ENCODE results near the gene CACNA2D1. TPM values are rescaled to one million over a fixed set of nuclear protein-coding genes. Genes with fewer than 3 reads are reported as not detected.

CACNA2D1 gene
- total RNA-seq, 1 experiment from 2014 or later = 25.4 TPM

- no peaks in the 10 kb centered on the region for H3K36me3 ChIP-seq
- DNase-seq = no peak
- H3K27me3 ChIP-seq = no peaks in the 10 kb centered on the region
- H3K4me3 ChIP-seq = no peak overlapping the region
- no peak overlapping the region for H3K27ac ChIP-seq
- no peaks in the 10 kb centered on the region; the same call in 1 of the 2 replicates for H3K9me3 ChIP-seq (replicated peaks)
- peaks cover 15% of the 10 kb centered on the region for H3K4me1 ChIP-seq
These were observed 157.3 kb downstream of the CACNA2D1 start for GRCh38 chr7:82286096-82286797.

GRCh38 chr7:82284936-82285519 is 158.5 kb downstream of the CACNA2D1 start:
- no peaks in the 10 kb centered on the region for H3K36me3 ChIP-seq
- H3K4me3 ChIP-seq = no peak overlapping the region
- no peaks in the 10 kb centered on the region for H3K27me3 ChIP-seq
- peaks cover 15% of the 10 kb centered on the region for H3K4me1 ChIP-seq
- DNase-seq = peak; percentile 18 to 31
- no peak overlapping the region for H3K27ac ChIP-seq
- no peaks in the 10 kb centered on the region; the same call in 1 of the 2 replicates for H3K9me3 ChIP-seq (replicated peaks)

DNA sequence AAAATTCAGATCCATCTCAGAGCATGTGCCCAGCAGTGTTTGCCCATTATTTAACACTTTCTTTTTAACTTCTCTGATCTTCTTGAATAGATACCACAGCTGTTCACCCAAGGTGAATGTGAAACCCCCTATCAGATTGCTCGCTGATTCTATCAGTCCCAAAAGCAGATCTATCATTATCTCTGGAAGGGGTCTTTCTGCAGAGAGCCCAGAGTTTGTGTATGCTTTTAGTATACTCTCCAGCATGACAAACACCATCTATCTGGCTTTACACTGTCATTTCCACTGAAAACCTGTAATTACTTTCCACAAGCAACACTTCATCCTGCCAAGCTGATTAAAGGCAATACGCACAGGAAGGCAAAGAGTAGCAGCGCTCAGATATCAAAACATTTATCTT is 168.2 kb downstream of the CACNA2D1 start:
- H3K27me3 ChIP-seq = no peaks in the 10 kb centered on the region
- H3K4me1 ChIP-seq = no peaks in the 10 kb centered on the region
- no peak for DNase-seq
- no peaks in the 10 kb centered on the region for H3K36me3 ChIP-seq
- H3K9me3 ChIP-seq (replicated peaks) = no peaks in the 10 kb centered on the region
- H3K4me3 ChIP-seq = no peak overlapping the region
- no peak overlapping the region for H3K27ac ChIP-seq

DNA sequence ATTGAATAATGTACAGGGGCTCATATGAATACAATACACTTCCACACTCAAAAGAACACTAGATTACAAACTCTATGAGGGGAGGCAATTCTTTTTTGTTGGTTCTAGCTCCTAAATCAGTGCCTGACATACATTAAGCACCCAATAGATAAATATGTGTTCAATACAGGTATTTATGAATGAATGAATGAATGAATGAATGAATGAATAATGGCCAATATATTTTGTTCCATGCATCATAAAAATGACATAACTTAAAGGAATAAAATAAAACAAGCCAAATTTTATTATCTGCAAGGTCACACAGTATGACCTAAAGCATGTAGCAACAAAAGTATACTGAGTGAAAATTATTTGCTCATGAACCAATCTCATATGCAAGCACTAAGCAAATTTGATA is 168.9 kb downstream of the CACNA2D1 start:
- Histone ChIP-seq H3K9me3 (replicated peaks) (no peaks in the 10 kb centered on the region), H3K27me3 (no peaks in the 10 kb centered on the region), H3K36me3 (no peaks in the 10 kb centered on the region), H3K27ac (no peak overlapping the region), H3K4me1 (no peaks in the 10 kb centered on the region), H3K4me3 (no peak overlapping the region)
- DNase-seq = no peak

GRCh38 chr7:82273886-82274285 is 169.7 kb downstream of the CACNA2D1 start:
- H3K27ac ChIP-seq = no peak overlapping the region
- no peaks in the 10 kb centered on the region for H3K4me1 ChIP-seq
- H3K36me3 ChIP-seq = no peaks in the 10 kb centered on the region
- no peaks in the 10 kb centered on the region for H3K27me3 ChIP-seq
- no peak overlapping the region for H3K4me3 ChIP-seq
- DNase-seq = peak in 1 of 2 experiments; percentile 28
- no peaks in the 10 kb centered on the region for H3K9me3 ChIP-seq (replicated peaks)

DNA sequence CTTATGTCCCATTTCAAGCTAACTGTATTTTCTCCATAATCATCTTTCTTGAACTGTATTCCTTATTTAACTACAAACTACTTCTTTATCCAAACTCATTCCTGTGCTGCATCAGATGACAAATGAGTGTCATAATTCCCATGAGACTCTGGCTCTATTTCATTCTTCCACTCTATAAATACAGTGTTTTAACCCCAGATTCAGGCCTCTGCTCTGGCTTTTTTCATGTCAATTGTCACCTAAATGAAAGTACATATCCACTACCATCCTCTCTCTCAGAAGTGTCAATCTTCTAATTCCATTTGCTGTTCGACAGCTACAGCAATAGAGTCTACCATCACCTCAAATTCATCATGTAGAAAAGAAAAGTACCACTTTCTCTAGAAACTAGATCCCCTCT is 172.7 kb downstream of the CACNA2D1 start:
- no peak for DNase-seq
- no peaks in the 10 kb centered on the region for H3K27me3 ChIP-seq
- no peaks in the 10 kb centered on the region for H3K4me1 ChIP-seq
- H3K4me3 ChIP-seq = no peak overlapping the region
- H3K9me3 ChIP-seq (replicated peaks) = no peaks in the 10 kb centered on the region
- H3K27ac ChIP-seq = no peak overlapping the region
- no peaks in the 10 kb centered on the region for H3K36me3 ChIP-seq

DNA sequence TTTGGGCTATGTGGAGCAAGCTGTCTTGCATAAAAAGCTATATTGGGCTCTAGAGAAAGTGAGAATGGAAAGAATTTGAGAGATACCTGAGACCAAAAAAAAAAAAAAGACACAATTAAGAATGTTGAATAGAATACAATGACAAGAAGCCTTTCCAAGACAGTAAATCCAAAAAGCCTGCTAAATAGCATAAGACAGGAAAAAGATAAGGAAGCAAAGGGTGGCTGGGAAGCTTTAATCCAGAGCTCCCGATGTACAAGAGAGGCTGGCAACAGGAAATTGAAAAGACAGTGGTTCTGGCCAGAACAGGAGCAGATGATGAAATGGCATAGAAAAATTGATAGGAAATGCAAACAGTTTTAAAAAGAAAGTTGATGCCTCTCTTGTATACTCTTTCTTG is 174.9 kb downstream of the CACNA2D1 start:
- Histone ChIP-seq H3K4me3 (no peak overlapping the region), H3K4me1 (no peaks in the 10 kb centered on the region), H3K27me3 (no peaks in the 10 kb centered on the region), H3K36me3 (no peaks in the 10 kb centered on the region), H3K9me3 (replicated peaks) (no peaks in the 10 kb centered on the region), H3K27ac (no peak overlapping the region)
- DNase-seq = no peak

DNA sequence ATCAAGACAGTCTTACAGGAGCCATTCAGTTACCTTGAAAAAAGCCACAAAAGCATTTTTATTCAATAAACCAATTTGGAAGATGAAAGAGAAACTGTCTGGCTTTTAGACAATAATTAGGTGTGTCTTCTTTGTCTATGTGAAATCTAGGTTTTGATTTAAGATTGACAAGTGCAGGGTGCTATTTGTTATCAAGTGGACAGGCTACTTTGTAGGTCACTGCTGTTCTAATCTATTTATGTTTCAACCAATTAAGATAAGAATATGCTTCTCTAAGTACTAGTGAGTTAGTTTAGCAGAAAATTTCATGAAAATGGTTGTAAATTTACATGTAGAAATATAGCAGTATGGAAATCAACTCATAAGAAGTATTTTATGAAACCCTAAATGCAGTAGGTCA is 177.5 kb downstream of the CACNA2D1 start:
- no peaks in the 10 kb centered on the region for H3K4me1 ChIP-seq
- H3K27ac ChIP-seq = no peak overlapping the region
- H3K36me3 ChIP-seq = no peaks in the 10 kb centered on the region
- no peaks in the 10 kb centered on the region for H3K27me3 ChIP-seq
- no peak overlapping the region for H3K4me3 ChIP-seq
- H3K9me3 ChIP-seq (replicated peaks) = no peaks in the 10 kb centered on the region
- no peak for DNase-seq

DNA sequence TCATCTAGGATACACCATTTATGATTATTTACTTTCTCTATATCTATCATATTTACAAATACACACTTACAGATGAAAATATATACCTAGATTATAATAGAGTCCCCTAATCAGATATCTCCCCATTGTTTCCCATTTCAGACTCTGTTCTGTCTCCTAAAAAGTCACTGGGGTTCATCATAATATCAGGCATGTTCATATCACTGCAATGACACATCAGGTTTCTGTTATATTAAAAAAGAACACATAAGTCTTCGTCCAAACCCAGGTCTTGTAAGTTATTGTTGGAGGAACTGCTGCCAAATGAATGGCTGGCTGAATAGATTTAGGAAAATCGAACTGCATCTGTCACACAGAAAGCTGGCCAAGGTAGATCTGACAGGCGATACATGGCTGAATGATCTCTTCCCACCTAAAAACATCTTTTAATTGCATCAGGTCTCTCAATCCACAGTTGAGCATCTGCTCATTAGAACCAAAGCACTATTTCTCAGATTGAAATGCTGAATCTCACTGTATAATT is 178.7 kb downstream of the CACNA2D1 start:
- no peak for DNase-seq
- no peaks in the 10 kb centered on the region for H3K27me3 ChIP-seq
- no peak overlapping the region for H3K27ac ChIP-seq
- H3K36me3 ChIP-seq = no peaks in the 10 kb centered on the region
- H3K4me1 ChIP-seq = no peaks in the 10 kb centered on the region
- no peaks in the 10 kb centered on the region for H3K9me3 ChIP-seq (replicated peaks)
- no peak overlapping the region for H3K4me3 ChIP-seq

DNA sequence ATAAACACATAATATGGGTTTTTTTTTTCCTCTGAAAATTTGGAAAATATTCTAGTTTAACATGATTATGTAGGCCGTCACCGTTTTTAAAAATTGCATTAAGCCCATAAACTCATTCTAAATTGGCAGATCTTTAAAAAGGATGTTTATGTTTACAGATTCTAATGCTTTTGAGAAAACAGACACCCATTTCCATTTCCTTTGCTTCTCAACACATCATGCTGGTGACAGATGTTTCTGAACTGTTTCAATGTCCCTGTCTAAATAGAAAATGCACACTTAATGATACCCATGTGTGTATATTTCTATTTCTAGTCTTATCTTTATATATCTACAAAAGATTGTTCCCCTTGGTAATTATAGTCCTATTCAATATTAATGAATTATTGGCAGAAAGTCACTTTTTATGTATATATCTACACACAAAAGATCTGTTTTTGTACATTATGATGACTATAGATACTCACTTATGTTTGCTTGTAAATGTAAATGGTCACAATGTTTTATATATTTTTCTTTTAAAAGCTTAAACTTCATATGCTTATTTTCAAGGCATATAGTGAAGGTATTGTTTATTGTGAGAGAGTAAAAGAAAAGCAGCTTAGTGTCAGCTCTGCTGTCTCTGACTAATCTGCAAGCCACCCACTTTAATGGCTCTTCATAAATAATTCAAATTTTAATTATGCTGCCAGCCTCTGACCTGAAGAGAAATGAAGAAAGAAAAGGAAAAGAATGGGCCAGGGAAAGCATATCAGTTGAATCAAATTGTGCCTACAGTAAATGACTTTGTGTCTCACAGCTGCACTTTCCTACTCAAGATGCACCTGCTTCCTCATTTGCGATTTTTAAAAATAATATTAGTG is 179.4 kb downstream of the CACNA2D1 start:
- DNase-seq = no peak
- no peak overlapping the region for H3K27ac ChIP-seq
- no peak overlapping the region for H3K4me3 ChIP-seq
- no peaks in the 10 kb centered on the region for H3K36me3 ChIP-seq
- no peaks in the 10 kb centered on the region for H3K9me3 ChIP-seq (replicated peaks)
- no peaks in the 10 kb centered on the region for H3K27me3 ChIP-seq
- H3K4me1 ChIP-seq = no peaks in the 10 kb centered on the region

DNA sequence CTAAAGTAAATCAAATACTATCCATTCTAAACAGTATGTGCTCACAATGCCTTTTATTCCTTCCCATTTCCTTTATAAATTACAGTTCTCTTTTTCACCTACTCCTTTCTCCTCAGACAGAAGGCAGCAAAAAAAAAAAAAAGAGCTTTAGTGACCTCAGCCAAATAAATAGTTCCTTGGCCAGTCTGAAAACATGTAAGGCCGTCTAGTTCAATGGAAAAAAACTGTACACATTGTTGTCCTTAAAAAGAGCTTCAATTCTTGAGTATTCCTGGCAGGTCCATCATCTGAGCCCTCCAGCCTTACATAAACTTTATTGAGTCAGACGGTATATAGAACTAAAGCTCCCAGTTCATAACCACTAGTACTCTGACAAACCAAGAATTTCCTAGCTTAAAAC is 185.4 kb downstream of the CACNA2D1 start:
- no peaks in the 10 kb centered on the region for H3K36me3 ChIP-seq
- no peak overlapping the region for H3K27ac ChIP-seq
- no peaks in the 10 kb centered on the region for H3K4me1 ChIP-seq
- no peaks in the 10 kb centered on the region for H3K9me3 ChIP-seq (replicated peaks)
- no peak for DNase-seq
- no peak overlapping the region for H3K4me3 ChIP-seq
- no peaks in the 10 kb centered on the region for H3K27me3 ChIP-seq

- H3K36me3 ChIP-seq = no peaks in the 10 kb centered on the region
- no peak overlapping the region for H3K4me3 ChIP-seq
- H3K27me3 ChIP-seq = no peaks in the 10 kb centered on the region
- no peaks in the 10 kb centered on the region for H3K9me3 ChIP-seq (replicated peaks)
- DNase-seq = no peak
- H3K4me1 ChIP-seq = no peaks in the 10 kb centered on the region
- H3K27ac ChIP-seq = no peak overlapping the region
These were observed 186.4 kb downstream of the CACNA2D1 start for GRCh38 chr7:82257118-82257695.

- Histone ChIP-seq H3K27me3 (no peaks in the 10 kb centered on the region), H3K4me3 (no peak overlapping the region), H3K36me3 (no peaks in the 10 kb centered on the region), H3K9me3 (replicated peaks) (no peaks in the 10 kb centered on the region), H3K27ac (no peak overlapping the region), H3K4me1 (no peaks in the 10 kb centered on the region)
- DNase-seq = no peak
These were observed 187.9 kb downstream of the CACNA2D1 start for GRCh38 chr7:82255706-82256105.

DNA sequence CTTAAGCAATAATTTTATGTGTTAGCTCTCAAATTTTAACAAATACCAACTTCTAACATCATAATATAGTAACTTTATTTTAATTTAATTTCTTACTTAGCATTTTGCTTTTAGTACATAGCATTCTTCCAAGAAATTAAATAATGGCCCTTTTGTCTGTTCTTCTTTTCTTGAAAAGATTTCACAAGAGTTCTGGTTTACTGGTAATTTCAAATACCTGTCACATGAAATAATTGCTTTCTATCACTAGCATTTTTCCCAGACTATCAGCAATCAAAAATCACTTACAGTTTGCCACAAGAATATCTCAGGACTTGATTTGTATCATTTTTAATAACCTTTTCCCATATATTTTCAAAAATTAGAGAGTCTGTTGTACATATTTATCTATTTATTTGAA is 193.0 kb downstream of the CACNA2D1 start:
- H3K27ac ChIP-seq = no peak overlapping the region

DNA sequence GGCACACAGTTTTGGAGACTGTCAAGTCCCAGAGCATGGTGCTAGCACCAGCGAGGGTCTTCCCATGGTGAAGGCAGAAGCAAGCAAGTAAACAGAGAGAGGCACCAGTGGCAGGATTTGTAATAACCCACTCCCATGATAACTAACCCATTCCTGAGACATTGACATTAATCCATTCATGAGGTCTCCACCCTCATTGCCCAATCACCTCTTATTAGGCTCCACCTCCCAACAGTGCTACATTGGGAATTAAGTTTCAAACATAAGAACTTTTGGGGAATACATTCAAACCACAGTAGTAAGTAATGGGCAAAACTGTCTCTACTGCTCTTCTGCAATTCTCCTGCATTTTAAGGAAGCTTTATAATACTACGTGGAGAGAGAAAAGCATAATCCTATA is 193.6 kb downstream of the CACNA2D1 start:
- Histone ChIP-seq H3K9me3 (replicated peaks) (no peaks in the 10 kb centered on the region), H3K4me3 (no peak overlapping the region), H3K27ac (no peak overlapping the region), H3K36me3 (no peaks in the 10 kb centered on the region), H3K27me3 (no peaks in the 10 kb centered on the region), H3K4me1 (no peaks in the 10 kb centered on the region)
- no peak for DNase-seq

More for the DNA sequence above, 193.0 kb downstream of the CACNA2D1 start:
- Histone ChIP-seq H3K27me3 (no peaks in the 10 kb centered on the region), H3K9me3 (replicated peaks) (no peaks in the 10 kb centered on the region), H3K4me3 (no peak overlapping the region), H3K36me3 (no peaks in the 10 kb centered on the region), H3K4me1 (no peaks in the 10 kb centered on the region)
- no peak for DNase-seq
